Liver (tissue), 3 donors: ENCODE measurements around the gene STAT5A.
"Not testable (repeated sequence)": the region's sequence is repeated elsewhere in the genome, so short reads cannot be mapped to it uniquely, and the experiment has no call there.

ENCODE experiments used
- EGR1 ChIP-seq, 2 donors: IDR thresholded peaks; 2 replicates each; pipeline ENCODE4 v1.6.1; 2016 to 2018; ENCODE audit warnings: antibody characterized with exemption in 2 of 2, low read depth in 2 of 2
- JUND ChIP-seq, 2 donors: IDR thresholded peaks; 2 replicates each; pipeline ENCODE4 v1.6.1; 2016; ENCODE audit warnings: antibody characterized with exemption in 2 of 2
- RAD21 ChIP-seq, 2 donors: IDR thresholded peaks; 2 replicates each; pipeline ENCODE4 v1.6.1; 2016; ENCODE audit warnings: antibody characterized with exemption in 2 of 2, mild to moderate bottlenecking in 2 of 2
- RXRA ChIP-seq, 2 donors: IDR thresholded peaks; 2 replicates each; pipeline ENCODE4 v1.6.1; 2017 to 2018; ENCODE audit warnings: antibody characterized with exemption in 2 of 2, mild to moderate bottlenecking in 1 of 2
- SP1 ChIP-seq: IDR thresholded peaks from 2 replicates; pipeline ENCODE4 v1.6.1; 2018; ENCODE audit warnings: antibody characterized with exemption, mild to moderate bottlenecking
- YY1 ChIP-seq: IDR thresholded peaks from 2 replicates; pipeline ENCODE4 v1.6.1; 2016; ENCODE audit warnings: antibody characterized with exemption, mild to moderate bottlenecking
- TF ChIP-seq, protein P1 (sequence below): fragments of 150-350 bp; IDR thresholded peaks from 2 replicates; pipeline ENCODE4 v1.5.1; 2017; ENCODE audit warnings: improper control_type of control experiment, low read depth, low read length; ENCODE audit not compliant: missing input control
- TF ChIP-seq, protein P2 (sequence below): IDR thresholded peaks from 2 replicates; pipeline ENCODE4 v1.6.1; 2016; ENCODE audit warnings: antibody characterized with exemption
- TF ChIP-seq, protein P3 (sequence below): IDR thresholded peaks from 2 replicates; pipeline ENCODE4 v1.6.1; 2016; ENCODE audit warnings: antibody characterized with exemption
- TF ChIP-seq, protein P4 (sequence below): IDR thresholded peaks from 2 replicates; pipeline ENCODE4 v1.6.1; 2016; ENCODE audit warnings: antibody characterized with exemption, mild to moderate bottlenecking
- donor health status: healthy.
- donor health status: healthy.

DNA sequence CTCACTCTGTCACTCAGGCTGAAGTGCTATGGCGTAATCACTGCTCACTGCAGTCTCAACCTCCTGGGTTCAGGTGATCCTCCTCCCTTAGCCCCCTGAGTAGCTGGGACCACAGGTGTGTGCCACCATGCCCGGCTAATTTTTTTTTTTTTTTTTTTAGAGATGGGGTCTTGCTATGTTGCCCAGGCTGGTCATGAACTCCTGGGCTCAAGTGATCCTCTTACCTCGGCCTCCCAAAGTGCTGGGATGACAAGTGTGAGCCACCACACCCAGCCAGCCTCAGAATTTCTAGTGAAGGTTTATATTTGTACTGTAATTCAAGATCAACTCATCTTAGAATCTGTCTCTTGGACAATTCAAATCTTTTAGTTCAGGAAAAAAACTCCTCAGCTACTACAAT is 44.2 kb upstream of the STAT5A start:
- TF ChIP-seq, protein P1, sequence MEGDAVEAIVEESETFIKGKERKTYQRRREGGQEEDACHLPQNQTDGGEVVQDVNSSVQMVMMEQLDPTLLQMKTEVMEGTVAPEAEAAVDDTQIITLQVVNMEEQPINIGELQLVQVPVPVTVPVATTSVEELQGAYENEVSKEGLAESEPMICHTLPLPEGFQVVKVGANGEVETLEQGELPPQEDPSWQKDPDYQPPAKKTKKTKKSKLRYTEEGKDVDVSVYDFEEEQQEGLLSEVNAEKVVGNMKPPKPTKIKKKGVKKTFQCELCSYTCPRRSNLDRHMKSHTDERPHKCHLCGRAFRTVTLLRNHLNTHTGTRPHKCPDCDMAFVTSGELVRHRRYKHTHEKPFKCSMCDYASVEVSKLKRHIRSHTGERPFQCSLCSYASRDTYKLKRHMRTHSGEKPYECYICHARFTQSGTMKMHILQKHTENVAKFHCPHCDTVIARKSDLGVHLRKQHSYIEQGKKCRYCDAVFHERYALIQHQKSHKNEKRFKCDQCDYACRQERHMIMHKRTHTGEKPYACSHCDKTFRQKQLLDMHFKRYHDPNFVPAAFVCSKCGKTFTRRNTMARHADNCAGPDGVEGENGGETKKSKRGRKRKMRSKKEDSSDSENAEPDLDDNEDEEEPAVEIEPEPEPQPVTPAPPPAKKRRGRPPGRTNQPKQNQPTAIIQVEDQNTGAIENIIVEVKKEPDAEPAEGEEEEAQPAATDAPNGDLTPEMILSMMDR: not testable (repeated sequence)
- not testable (repeated sequence) for TF ChIP-seq RAD21 (IDR thresholded peaks at IDR 0.05); JUND (IDR thresholded peaks at IDR 0.05); SP1; RXRA (IDR thresholded peaks at IDR 0.05); EGR1 (IDR thresholded peaks at IDR 0.05; ENCODE audit: low read depth in 2 of 2); YY1
- TF ChIP-seq, protein P2, sequence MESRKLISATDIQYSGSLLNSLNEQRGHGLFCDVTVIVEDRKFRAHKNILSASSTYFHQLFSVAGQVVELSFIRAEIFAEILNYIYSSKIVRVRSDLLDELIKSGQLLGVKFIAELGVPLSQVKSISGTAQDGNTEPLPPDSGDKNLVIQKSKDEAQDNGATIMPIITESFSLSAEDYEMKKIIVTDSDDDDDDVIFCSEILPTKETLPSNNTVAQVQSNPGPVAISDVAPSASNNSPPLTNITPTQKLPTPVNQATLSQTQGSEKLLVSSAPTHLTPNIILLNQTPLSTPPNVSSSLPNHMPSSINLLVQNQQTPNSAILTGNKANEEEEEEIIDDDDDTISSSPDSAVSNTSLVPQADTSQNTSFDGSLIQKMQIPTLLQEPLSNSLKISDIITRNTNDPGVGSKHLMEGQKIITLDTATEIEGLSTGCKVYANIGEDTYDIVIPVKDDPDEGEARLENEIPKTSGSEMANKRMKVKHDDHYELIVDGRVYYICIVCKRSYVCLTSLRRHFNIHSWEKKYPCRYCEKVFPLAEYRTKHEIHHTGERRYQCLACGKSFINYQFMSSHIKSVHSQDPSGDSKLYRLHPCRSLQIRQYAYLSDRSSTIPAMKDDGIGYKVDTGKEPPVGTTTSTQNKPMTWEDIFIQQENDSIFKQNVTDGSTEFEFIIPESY: not testable (repeated sequence)
- TF ChIP-seq, protein P3, sequence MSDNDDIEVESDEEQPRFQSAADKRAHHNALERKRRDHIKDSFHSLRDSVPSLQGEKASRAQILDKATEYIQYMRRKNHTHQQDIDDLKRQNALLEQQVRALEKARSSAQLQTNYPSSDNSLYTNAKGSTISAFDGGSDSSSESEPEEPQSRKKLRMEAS: not testable (repeated sequence)
- TF ChIP-seq, protein P4, sequence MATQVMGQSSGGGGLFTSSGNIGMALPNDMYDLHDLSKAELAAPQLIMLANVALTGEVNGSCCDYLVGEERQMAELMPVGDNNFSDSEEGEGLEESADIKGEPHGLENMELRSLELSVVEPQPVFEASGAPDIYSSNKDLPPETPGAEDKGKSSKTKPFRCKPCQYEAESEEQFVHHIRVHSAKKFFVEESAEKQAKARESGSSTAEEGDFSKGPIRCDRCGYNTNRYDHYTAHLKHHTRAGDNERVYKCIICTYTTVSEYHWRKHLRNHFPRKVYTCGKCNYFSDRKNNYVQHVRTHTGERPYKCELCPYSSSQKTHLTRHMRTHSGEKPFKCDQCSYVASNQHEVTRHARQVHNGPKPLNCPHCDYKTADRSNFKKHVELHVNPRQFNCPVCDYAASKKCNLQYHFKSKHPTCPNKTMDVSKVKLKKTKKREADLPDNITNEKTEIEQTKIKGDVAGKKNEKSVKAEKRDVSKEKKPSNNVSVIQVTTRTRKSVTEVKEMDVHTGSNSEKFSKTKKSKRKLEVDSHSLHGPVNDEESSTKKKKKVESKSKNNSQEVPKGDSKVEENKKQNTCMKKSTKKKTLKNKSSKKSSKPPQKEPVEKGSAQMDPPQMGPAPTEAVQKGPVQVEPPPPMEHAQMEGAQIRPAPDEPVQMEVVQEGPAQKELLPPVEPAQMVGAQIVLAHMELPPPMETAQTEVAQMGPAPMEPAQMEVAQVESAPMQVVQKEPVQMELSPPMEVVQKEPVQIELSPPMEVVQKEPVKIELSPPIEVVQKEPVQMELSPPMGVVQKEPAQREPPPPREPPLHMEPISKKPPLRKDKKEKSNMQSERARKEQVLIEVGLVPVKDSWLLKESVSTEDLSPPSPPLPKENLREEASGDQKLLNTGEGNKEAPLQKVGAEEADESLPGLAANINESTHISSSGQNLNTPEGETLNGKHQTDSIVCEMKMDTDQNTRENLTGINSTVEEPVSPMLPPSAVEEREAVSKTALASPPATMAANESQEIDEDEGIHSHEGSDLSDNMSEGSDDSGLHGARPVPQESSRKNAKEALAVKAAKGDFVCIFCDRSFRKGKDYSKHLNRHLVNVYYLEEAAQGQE: not testable (repeated sequence)
